A549 (cell line): ENCODE results near the gene VAPA. TPM values are rescaled to one million over a fixed set of nuclear protein-coding genes. Genes with fewer than 3 reads are reported as not detected.

ENCODE experiments used
- ATAC-seq, 2 experiments: fragments of 200-7000 bp in 1 of 2; fragments of >200 bp in 1 of 2; cut with Nextera tagmentation in 1 of 2; cut with Tn5 transposase in 1 of 2; 3 replicates each; pipeline versions ENCODE4 v1.8.0 to v1.9.1; 2018 to 2020; ENCODE audit warnings: mild to moderate bottlenecking in 1 of 2, moderate library complexity in 1 of 2
- CTCF ChIA-PET: fragments of 300-600 bp; sonication (Branson Sonifier 250); formaldehyde crosslinking; extraction: SDS; loops from one replicate; lab custom pipeline; 2021; ENCODE audit warnings: antibody characterized with exemption, inconsistent platforms; lab: Yijun Ruan, JAX
- POLR2A ChIA-PET: fragments of 350-600 bp; formaldehyde crosslinking; extraction: SDS; loops from one replicate; lab custom pipeline; 2021; ENCODE audit warnings: antibody characterized with exemption, inconsistent platforms; lab: Yijun Ruan, JAX
- DNase-seq, 2 experiments: peaks; one replicate each; pipeline versions ENCODE4 v3.0.0 to v3.0.0-alpha.2; 2011 to 2016; ENCODE audit warnings: low read depth in 1 of 2, low spot score in 1 of 2
- FAIRE-seq: peaks from 2 replicates; lab custom pipeline; 2011; peaks lifted over from hg19 to GRCh38; lab: Jason Lieb, UNC
- H3K27ac ChIP-seq, 2 experiments: fragments of >200 bp; sonication (Bioruptor Twin); formaldehyde crosslinking; 3 replicates each; pipeline ENCODE4 v1.5.1; 2016 to 2017
- H3K4me1 ChIP-seq: fragments of >200 bp; sonication (Bioruptor Twin); formaldehyde crosslinking; 3 replicates; pipeline ENCODE4 v1.6.1; 2016
- H3K4me2 ChIP-seq: fragments of >200 bp; sonication (Bioruptor Twin); formaldehyde crosslinking; 3 replicates; pipeline ENCODE4 v1.6.1; 2016
- H3K4me3 ChIP-seq: fragments of >200 bp; sonication (Bioruptor Twin); formaldehyde crosslinking; 3 replicates; pipeline ENCODE4 v1.5.1; 2016
- H3K9me3 ChIP-seq: fragments of >200 bp; sonication (Bioruptor Twin); formaldehyde crosslinking; 3 replicates; pipeline ENCODE4 v1.6.1; 2016
- BCL3 ChIP-seq: fragments of >200 bp; sonication (Bioruptor Twin); formaldehyde crosslinking; IDR thresholded peaks from 3 replicates; pipeline ENCODE4 v1.6.1; 2016
- E2F6 ChIP-seq: IDR thresholded peaks from 2 replicates; pipeline ENCODE4 v1.6.1; 2012; ENCODE audit warnings: low read depth, borderline replicate concordance
- ELK1 ChIP-seq: fragments of 150-350 bp; IDR thresholded peaks from 2 replicates; pipeline ENCODE4 v1.6.1; 2014; ENCODE audit warnings: low read depth, mild to moderate bottlenecking, low read length
- FOSB ChIP-seq: fragments of 250-450 bp; sonication (Bioruptor Pico); IDR thresholded peaks from 2 replicates; pipeline ENCODE4 v1.5.0; 2020; ENCODE audit warnings: mild to moderate bottlenecking, moderate library complexity
- FOSL2 ChIP-seq, 2 experiments: fragments of 450-650 bp in 1 of 2; fragments of >200 bp in 1 of 2; sonication (Bioruptor Twin) in 1 of 2; formaldehyde crosslinking; IDR thresholded peaks; 2 replicates each; pipeline versions ENCODE4 v1.5.0 to v1.6.1; 2016 to 2020; ENCODE audit warnings: mild to moderate bottlenecking in 1 of 2, moderate library complexity in 1 of 2
- HOXB5 ChIP-seq: fragments of 250-450 bp; sonication (Bioruptor Pico); IDR thresholded peaks from 2 replicates; pipeline ENCODE4 v1.5.0; 2020; ENCODE audit warnings: mild to moderate bottlenecking, moderate library complexity
- MAFK ChIP-seq: fragments of 450-650 bp; IDR thresholded peaks from 2 replicates; pipeline ENCODE4 v1.6.1; 2014; ENCODE audit not compliant: partially characterized antibody
- NR3C1 ChIP-seq: fragments of >200 bp; sonication (Bioruptor Twin); formaldehyde crosslinking; IDR thresholded peaks from 3 replicates; pipeline ENCODE4 v1.6.1; 2017
- RARB ChIP-seq: fragments of 250-450 bp; sonication (Bioruptor Pico); IDR thresholded peaks from 2 replicates; pipeline ENCODE4 v1.8.0; 2021; ENCODE audit warnings: mild to moderate bottlenecking, moderate library complexity
- RCOR1 ChIP-seq: fragments of 150-350 bp; IDR thresholded peaks from 2 replicates; pipeline ENCODE4 v1.6.1; 2014; ENCODE audit warnings: antibody characterized with exemption, low read length, low read depth
- REST ChIP-seq: fragments of 200-600 bp; sonication (generic); IDR thresholded peaks from 2 replicates; pipeline ENCODE4 v1.6.1; 2016; ENCODE audit warnings: antibody characterized with exemption, mild to moderate bottlenecking, moderate library complexity
- ZSCAN20 ChIP-seq: fragments of 250-450 bp; sonication (Bioruptor Pico); IDR thresholded peaks from 2 replicates; pipeline ENCODE4 v1.8.0; 2022; ENCODE audit warnings: mild to moderate bottlenecking, moderate library complexity
- WGBS: methylation state at CpG from one replicate; pipeline ENCODE4 v1.1.6; 2017; ENCODE audit errors: missing lambda C conversion rate; 5-methylcytosine and 5-hydroxymethylcytosine counted together
- polyA plus RNA-seq, 4 experiments: library from polyadenylated mRNA; depleted of rRNA in 3 of 4; stranded (reverse); fragments of >200 nt; fragmentation: RNase III in 1 of 4; extraction: RNeasy Plus Mini Kit Qiagen cat#74134 plus additional on column Dnase treatment in 1 of 4; gene quantifications; 2 replicates in 3 of 4; 3 replicates in 1 of 4; pipeline ENCODE4 v1.2.3, GENCODE V29; 2011 to 2017

VAPA gene
- polyA plus RNA-seq, 2 of the 4 experiments (the other 2 are of a cell fraction), result 161 to 391 TPM

DNA sequence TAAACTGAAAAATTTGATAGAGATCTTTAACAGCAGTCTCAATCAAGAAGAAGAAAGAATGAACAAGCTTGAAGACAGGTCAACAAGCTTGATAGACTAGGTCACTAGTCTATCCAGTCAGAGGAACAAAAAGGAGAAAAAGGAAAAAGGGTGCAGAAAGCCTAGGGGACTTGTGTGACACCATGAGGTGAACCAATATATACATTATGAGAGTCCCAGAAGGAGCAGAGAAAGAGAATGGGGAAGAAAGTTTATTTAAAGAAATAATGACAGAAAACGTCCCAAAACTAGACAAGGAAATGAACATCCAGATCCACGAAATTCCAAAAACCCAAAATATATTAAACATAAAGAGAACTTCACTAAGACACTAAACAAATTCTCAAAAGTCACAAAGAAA lies 84.5 kb downstream of the VAPA start:
- ChIA-PET CTCF (no interaction called here), POLR2A (no interaction called here)
- Histone ChIP-seq H3K4me1 (no peaks in the 10 kb centered on the region), H3K4me3 (no peak overlapping the region), H3K4me2 (no peak overlapping the region), H3K27ac (no peak overlapping the region), H3K9me3 (no peaks in the 10 kb centered on the region)
- TF ChIP-seq HOXB5, result no peak
- no peak for TF ChIP-seq RCOR1
- TF ChIP-seq ELK1, result no peak
- FAIRE-seq (no peak), DNase-seq (no peak), ATAC-seq (no peak)
- 16% methylated on average over 2 of the region's 2 CpGs for WGBS

DNA sequence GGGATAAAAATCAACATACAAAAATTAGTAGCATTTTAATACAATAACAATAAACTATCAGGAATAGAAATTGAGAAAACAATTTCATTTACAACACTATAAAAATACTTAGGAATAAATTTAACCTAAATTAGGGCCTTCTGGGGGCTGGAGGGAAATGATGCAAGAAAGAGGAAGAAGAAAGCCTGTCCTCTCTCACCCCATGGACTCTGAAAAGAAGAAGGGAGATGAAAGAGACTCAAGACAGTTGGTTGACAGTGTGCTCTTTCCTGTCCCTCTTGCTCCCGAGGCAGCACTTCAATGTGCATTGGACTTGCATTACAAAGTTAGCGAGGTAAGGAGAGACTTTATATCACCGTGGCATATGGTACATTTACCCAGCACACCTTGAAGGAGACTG lies 88.5 kb downstream of the VAPA start:
- TF ChIP-seq E2F6, result no peak
- TF ChIP-seq ZSCAN20, result no peak
- TF ChIP-seq NR3C1, result no peak
- no peak for TF ChIP-seq BCL3
- TF ChIP-seq ELK1, result no peak
- no peak for TF ChIP-seq FOSB (CRISPR knock-in tag)
- no peak for TF ChIP-seq MAFK
- TF ChIP-seq REST, result no peak
- TF ChIP-seq FOSL2 (IDR thresholded peaks at IDR 0.05), result no peak
- TF ChIP-seq FOSL2 (CRISPR knock-in tag; IDR thresholded peaks at IDR 0.05), result no peak
- DNase-seq (no peak), FAIRE-seq (no peak), ATAC-seq (no peak)
- Histone ChIP-seq H3K4me2 (no peak overlapping the region), H3K4me1 (no peaks in the 10 kb centered on the region), H3K4me3 (no peak overlapping the region), H3K9me3 (no peaks in the 10 kb centered on the region), H3K27ac (no peak overlapping the region)
- ChIA-PET POLR2A (no interaction called here), CTCF (no interaction called here)
- WGBS, result 43% methylated on average over 3 of the region's 3 CpGs

DNA sequence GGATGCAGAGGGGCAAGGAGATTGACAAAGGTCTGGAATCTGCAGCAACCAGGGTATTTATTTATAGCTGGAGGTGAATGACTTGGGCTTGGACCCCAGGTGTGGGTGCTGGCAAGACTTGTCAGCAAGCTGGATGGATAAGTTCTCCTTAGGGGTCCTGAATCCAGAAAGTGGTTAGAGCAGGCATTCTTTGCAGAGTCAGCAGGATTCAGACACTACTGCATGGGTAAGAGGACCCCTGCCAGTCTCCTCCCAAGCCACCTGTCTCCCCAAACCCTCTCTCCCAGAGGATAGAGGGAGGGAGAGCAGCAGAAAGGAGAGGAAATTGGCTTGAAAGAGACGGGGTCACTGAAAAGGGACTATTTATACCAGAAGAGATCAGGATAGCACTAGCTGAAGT lies 89.5 kb downstream of the VAPA start:
- 9% methylated on average over 1 of the region's 1 CpG for WGBS

More for the DNA sequence above, 89.5 kb downstream of the VAPA start:
- TF ChIP-seq RARB (CRISPR knock-in tag), result no peak
- peak; percentile 51 for TF ChIP-seq MAFK
- FAIRE-seq (no peak), ATAC-seq (no peak), DNase-seq (no peak)
- CTCF ChIA-PET, result no interaction called here
- Histone ChIP-seq H3K27ac (no peak overlapping the region), H3K4me1 (no peaks in the 10 kb centered on the region), H3K4me3 (no peak overlapping the region), H3K4me2 (no peak overlapping the region), H3K9me3 (no peaks in the 10 kb centered on the region)
- POLR2A ChIA-PET, result no interaction called here
